HL-60/S4 treated with retinoic acid at 250 ng/mL for 4 days and 3 days (cell line): ENCODE results near the gene RNF167.

Experiments used
- in situ Hi-C: fragments of 300-500 bp; cut with MboI; formaldehyde crosslinking; loops from 2 replicates; pipeline ENCODE4 v1.7.0; 2022; ENCODE audit warnings: low sequenced_read_pairs

Gene RNF167

GRCh38 chr17:4939796-4940554 lies at the start of gene RNF167, which contains the start of gene SLC25A11:
RNF167 (plus strand) TSS chr17:4940268; CDS start chr17:4940910, 642 bp downstream.
SLC25A11 (minus strand) TSS chr17:4940046; CDS start chr17:4939910, 136 bp downstream.
- in situ Hi-C loops = no loop called here

DNA sequence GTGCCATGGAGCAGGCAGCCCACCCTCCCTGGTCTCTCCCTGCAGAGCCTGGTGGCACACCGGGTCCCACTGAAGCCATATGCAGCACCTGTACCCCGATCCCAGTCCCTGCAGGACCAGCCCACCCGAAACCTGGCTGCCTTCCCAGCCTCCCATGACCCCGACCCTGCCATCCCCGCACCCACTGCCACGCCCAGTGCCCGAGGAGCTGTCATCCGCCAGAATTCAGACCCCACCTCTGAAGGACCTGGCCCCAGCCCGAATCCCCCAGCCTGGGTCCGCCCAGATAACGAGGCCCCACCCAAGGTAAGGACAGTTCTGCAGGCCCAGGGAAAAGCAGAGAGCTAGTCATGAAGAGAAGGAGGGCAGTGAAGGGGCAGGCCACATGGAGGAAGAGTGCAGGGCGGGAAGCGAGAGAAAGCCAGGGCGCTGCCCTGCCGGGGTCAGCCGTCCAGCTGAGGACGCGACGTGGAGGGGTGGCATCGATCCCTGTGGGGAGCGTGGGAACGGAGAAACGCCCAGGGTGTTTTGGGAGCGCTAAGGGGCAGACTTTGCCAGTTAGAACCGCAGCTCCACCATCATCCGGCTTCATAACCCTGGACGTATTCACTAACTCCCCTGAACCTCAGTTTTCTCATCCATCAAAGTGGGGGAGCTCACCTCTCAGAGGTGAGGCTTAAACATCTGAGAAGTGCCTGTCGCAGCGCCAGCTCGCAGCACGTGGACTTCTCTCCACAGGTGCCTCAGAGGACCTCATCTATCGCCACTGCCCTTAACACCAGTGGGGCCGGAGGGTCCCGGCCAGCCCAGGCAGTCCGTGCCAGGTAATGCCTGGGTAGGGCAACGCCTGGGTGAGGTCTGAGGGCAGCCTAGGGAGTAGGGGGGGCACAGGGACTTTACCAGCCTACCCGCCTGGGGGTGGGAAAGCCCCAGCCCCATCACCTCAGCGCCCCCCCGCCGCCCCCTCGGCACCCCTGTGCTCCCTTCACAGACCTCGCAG lies 48.4 kb upstream of the RNF167 start:
- in situ Hi-C loops = loop anchor here (25.0 kb wide), 1 partner anchor 329 kb away; the partner anchor contains the start of genes GGT6 and MYBBP1A

DNA sequence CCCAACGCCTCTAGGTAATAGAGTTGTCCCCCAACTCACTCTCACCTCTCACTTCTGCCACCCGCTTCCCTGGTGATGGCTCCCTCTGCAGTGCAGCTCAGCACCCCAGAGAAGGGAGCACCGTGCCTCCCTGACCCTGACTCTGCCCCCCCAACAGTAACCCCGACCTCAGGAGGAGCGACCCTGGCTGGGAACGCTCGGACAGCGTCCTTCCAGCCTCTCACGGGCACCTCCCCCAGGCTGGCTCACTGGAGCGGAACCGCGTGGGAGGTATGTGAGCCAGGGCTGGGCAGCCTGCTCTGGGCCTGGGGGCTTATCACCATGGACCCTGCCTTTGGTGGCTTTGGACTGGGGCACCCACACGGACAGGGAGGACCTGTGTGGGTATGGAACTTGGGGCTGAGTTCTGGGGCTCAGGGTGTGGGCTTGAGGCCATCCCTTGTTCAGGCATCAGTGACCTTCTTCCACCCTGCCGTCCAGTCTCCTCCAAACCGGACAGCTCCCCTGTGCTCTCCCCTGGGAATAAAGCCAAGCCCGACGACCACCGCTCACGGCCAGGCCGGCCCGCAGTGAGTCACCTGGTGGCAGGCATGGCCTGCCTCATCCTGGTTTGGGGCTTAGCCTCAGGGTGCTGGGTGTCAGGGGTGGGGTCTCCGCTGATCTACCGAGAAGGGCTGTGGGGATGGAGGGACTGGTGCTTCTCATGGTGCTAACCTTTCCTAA lies 47.4 kb upstream of the RNF167 start:
- in situ Hi-C loops = loop anchor here (25.0 kb wide), 1 partner anchor 330 kb away; the partner anchor contains the start of genes GGT6 and MYBBP1A

- in situ Hi-C loops = loop anchor here (25.0 kb wide), 1 partner anchor 331 kb away; the partner anchor contains the start of genes GGT6 and MYBBP1A
Observed at GRCh38 chr17:4893272-4893671, 46.8 kb upstream of the RNF167 start.

GRCh38 chr17:4893721-4894560 lies 46.1 kb upstream of the RNF167 start:
- in situ Hi-C loops = loop anchor here (25.0 kb wide), 1 partner anchor 332 kb away; the partner anchor contains the start of genes GGT6 and MYBBP1A

DNA sequence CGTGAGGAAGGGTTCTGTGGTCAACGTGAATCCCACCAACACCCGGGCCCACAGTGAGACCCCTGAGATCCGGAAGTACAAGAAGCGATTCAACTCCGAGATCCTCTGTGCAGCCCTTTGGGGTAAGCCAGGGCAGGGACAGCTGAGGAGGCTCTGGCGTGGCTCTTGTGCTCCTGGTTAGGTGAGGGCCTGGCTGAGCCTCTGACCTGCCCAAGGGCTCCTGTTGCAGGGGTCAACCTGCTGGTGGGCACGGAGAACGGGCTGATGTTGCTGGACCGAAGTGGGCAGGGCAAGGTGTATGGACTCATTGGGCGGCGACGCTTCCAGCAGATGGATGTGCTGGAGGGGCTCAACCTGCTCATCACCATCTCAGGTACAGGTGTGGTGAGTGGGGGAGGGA lies 44.9 kb upstream of the RNF167 start:
- in situ Hi-C loops = loop anchor here (25.0 kb wide), 1 partner anchor 333 kb away; the partner anchor contains the start of genes GGT6 and MYBBP1A

GRCh38 chr17:4895657-4896331 lies 44.3 kb upstream of the RNF167 start:
- in situ Hi-C loops = loop anchor here (25.0 kb wide), 1 partner anchor 333 kb away; the partner anchor contains the start of genes GGT6 and MYBBP1A

GRCh38 chr17:4896332-4897197 lies 43.5 kb upstream of the RNF167 start:
- in situ Hi-C loops = loop anchor here (25.0 kb wide), 1 partner anchor 334 kb away; the partner anchor contains the start of genes GGT6 and MYBBP1A

DNA sequence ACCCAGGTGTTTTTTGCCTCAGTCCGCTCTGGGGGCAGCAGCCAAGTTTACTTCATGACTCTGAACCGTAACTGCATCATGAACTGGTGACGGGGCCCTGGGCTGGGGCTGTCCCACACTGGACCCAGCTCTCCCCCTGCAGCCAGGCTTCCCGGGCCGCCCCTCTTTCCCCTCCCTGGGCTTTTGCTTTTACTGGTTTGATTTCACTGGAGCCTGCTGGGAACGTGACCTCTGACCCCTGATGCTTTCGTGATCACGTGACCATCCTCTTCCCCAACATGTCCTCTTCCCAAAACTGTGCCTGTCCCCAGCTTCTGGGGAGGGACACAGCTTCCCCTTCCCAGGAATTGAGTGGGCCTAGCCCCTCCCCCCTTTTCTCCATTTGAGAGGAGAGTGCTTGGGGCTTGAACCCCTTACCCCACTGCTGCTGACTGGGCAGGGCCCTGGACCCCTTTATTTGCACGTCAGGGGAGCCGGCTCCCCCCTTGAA lies 42.8 kb upstream of the RNF167 start:
- in situ Hi-C loops = loop anchor here (25.0 kb wide), 1 partner anchor 335 kb away; the partner anchor contains the start of genes GGT6 and MYBBP1A

DNA sequence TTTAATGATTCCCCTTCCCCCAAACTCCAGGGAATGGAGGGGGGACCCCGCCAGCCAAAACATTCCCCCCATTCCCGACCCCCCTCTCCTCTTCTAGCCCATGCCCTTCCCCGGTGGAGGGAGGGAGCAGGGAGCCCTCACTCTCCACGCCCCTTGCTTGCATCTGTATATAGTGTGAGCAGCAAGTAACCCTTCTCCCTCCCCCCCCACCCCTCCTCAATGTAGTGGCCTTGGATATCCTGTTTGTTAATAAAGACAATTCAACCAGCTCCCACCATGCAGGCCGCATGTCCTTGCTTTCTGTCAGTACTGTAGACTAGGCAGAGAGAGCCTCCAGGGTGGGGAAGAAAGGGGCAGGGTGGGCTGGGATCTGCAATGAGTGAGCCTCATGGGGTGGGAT lies 42.3 kb upstream of the RNF167 start:
- in situ Hi-C loops = loop anchor here (25.0 kb wide), 1 partner anchor 335 kb away; the partner anchor contains the start of genes GGT6 and MYBBP1A

DNA sequence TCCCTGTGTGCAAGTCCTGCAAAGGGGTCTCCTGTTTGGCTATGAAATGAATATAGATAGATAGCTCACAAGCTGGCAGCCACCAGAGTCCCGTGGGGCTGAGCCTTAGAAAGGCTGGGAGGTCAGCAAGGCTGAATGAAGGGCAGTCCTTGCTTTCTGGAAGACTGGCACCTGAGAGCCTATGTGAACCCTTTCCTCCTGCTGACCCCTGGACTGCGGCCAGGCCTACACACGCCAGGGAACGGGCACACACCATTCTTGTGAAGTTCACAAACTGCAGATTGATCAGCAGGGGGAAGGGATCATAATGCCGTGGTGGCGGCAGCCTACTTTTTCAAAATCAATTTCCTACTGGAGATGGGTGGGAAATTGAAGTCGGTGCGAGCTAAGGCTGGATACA lies 41.7 kb upstream of the RNF167 start:
- in situ Hi-C loops = loop anchor here (25.0 kb wide), 1 partner anchor 336 kb away; the partner anchor contains the start of genes GGT6 and MYBBP1A

DNA sequence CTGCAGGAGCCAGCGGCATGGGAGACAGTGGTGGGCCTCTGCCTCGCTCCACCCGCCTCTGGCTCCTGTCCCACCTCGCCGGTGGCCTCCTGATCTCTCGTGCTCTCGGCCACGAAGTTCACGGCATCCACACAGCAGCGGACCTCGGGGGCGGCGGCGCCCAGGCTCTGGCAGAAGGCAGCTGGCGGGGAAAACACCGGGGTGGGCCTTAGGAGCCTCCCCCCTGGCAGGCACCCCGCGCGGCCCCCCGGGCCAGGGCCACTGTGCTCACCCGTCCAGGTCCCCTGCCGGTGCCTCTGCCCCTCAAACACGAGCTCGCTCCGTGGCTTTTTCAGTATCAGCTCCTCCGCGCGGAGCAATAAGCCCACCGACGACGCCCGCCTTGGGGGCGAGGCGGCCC lies 41.1 kb upstream of the RNF167 start:
- in situ Hi-C loops = loop anchor here (25.0 kb wide), 1 partner anchor 337 kb away; the partner anchor contains the start of genes GGT6 and MYBBP1A

DNA sequence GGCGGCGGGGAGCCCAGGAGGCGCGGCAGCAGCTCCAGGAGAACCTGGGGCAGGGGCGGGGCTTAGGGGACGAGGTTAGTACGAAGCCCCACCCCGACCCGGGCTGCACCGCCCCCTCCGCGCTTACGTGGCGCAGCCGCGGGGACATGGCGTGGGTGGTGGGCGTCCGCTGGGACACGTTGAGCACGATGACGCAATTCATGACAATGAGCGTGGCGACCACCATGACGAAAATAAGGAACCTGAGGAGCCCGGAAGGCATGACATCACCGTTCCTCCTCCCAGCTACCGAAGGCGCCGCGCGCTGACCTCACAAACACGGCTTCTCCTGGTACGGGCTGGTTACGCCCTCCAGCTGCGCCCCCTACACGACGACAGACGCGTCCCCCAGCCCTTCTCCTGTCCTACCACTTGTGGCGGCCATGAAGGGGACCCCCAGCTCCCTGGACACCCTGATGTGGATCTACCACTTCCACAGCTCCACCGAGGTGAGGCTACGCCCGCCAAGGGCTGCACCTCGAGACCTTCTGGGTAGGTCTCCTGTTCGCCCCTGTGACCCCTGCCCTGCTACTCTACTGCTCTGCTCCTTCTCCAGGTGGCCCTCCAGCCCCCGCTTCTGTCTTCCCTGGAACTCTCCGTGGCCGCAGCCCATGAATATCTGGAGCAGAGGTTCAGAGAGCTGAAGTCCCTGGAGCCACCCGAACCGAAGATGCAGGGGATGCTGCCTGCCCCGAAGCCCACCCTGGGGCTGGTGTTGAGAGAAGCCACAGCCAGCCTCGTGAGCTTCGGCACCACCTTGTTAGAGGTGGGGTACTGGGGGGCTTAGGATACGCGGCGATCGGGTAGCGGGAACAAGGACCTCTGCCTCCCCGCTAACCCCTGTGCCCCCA lies 40.5 kb upstream of the RNF167 start, which contains the start of gene C17orf107:
TSS of gene C17orf107 (plus strand) at position 196 of the 890 bp plus-strand sequence. CDS start at position 423, 227 bp downstream.
- in situ Hi-C loops = loop anchor here (25.0 kb wide), 1 partner anchor 337 kb away; the partner anchor contains the start of genes GGT6 and MYBBP1A

- in situ Hi-C loops = no loop called here
Observed at GRCh38 chr17:4900231-4901107, 39.6 kb upstream of the RNF167 start.

- in situ Hi-C loops = no loop called here
Observed at GRCh38 chr17:4901108-4901647, 38.9 kb upstream of the RNF167 start.
